ENCODE measurements around the gene AFF2. TPM values are rescaled to one million over a fixed set of nuclear protein-coding genes. Genes with fewer than 3 reads are reported as not detected.

AFF2 gene
- total RNA-seq, 1 experiment from 2014 or later, result 0.05 TPM

- Histone ChIP-seq H3K9ac (ENCODE audit: low read length) (no peak overlapping the region), H3K4me3 (replicated peaks in 1 of 2; ENCODE audit: low read depth in 1 of 2, low read length in 2 of 2) (no peak overlapping the region), H4K20me1 (ENCODE audit: insufficient read depth) (no peaks in the 10 kb centered on the region), H3K9me3 (ENCODE audit: control insufficient read depth in 1 of 2, insufficient read depth in 1 of 2, low read depth in 1 of 2, low read length in 2 of 2) (no peaks in the 10 kb centered on the region), H3K36me3 (ENCODE audit: control insufficient read depth in 1 of 2, insufficient read depth in 2 of 2, low read length in 2 of 2) (no peaks in the 10 kb centered on the region), H3K79me2 (ENCODE audit: insufficient read depth, low read length) (no peaks in the 10 kb centered on the region), H2AFZ (ENCODE audit: low read depth, low read length, poor library complexity, severe bottlenecking) (no peak overlapping the region), H3K9me2 (ENCODE audit: insufficient read depth) (no peaks in the 10 kb centered on the region), H3K4me2 (ENCODE audit: low read length) (no peak overlapping the region), H3K27ac (ENCODE audit: low read depth, low read length) (no peak overlapping the region), H3K27me3 (ENCODE audit: insufficient read depth, low read length) (no peaks in the 10 kb centered on the region), H3K4me1 (ENCODE audit: control insufficient read depth in 1 of 2, insufficient read depth in 2 of 2, low read length in 2 of 2) (no peaks in the 10 kb centered on the region)
- intact Hi-C loops (cut with micrococcal nuclease), result no loop called here
- ChIA-PET POLR2A (no interaction called here), RAD21 (ENCODE audit: low non-redundant PET in 1 of 2, low total read pairs in 2 of 2, uncharacterized antibody in 2 of 2, unreplicated experiment in 2 of 2) (no interaction called here), CTCF (no interaction called here)
- no peak for DNase-seq (ENCODE audit: low read depth, low spot score)
- no TSS peak for BruUV-seq (replicated peaks)
- TF ChIP-seq ELF1 (IDR thresholded peaks at IDR 0.05; ENCODE audit: borderline replicate concordance, low read depth) (no peak), EZH2phosphoT487 (IDR thresholded peaks at IDR 0.05; ENCODE audit: borderline replicate concordance) (no peak), EGR1 (IDR thresholded peaks at IDR 0.05; ENCODE audit: low read depth) (no peak), POLR2A (IDR thresholded peaks at IDR 0.05; ENCODE audit: borderline replicate concordance, extremely low read depth, insufficient read depth, insufficient read length) (no peak), CTCF (IDR thresholded peaks at IDR 0.05 in 2 of 3, conservative IDR thresholded peaks at IDR 0.05 in 1 of 3; ENCODE audit: borderline replicate concordance in 1 of 3, insufficient read depth in 1 of 3, low read depth in 2 of 3, low read length in 2 of 3) (no peak), RAD21 (IDR thresholded peaks at IDR 0.05; ENCODE audit: low read depth) (no peak), ZNF274 (IDR thresholded peaks at IDR 0.05; ENCODE audit: low read depth, low read length) (no peak), SP1 (IDR thresholded peaks at IDR 0.05; ENCODE audit: low read depth) (no peak), JUND (IDR thresholded peaks at IDR 0.05) (no peak)
- ATAC-seq, result no peak
These were observed 4.1 kb downstream of the AFF2 start for GRCh38 chrX:148504506-148504905.

- Histone ChIP-seq H3K36me3 (ENCODE audit: control insufficient read depth in 1 of 2, insufficient read depth in 2 of 2, low read length in 2 of 2) (no peaks in the 10 kb centered on the region), H3K9me2 (ENCODE audit: insufficient read depth) (no peaks in the 10 kb centered on the region), H3K9ac (ENCODE audit: low read length) (no peak overlapping the region), H3K4me1 (ENCODE audit: control insufficient read depth in 1 of 2, insufficient read depth in 2 of 2, low read length in 2 of 2) (no peaks in the 10 kb centered on the region), H3K4me2 (ENCODE audit: low read length) (no peak overlapping the region), H3K79me2 (ENCODE audit: insufficient read depth, low read length) (no peaks in the 10 kb centered on the region), H3K9me3 (ENCODE audit: control insufficient read depth in 1 of 2, insufficient read depth in 1 of 2, low read depth in 1 of 2, low read length in 2 of 2) (no peaks in the 10 kb centered on the region), H2AFZ (ENCODE audit: low read depth, low read length, poor library complexity, severe bottlenecking) (no peak overlapping the region), H3K4me3 (replicated peaks in 1 of 2; ENCODE audit: low read depth in 1 of 2, low read length in 2 of 2) (no peak overlapping the region), H4K20me1 (ENCODE audit: insufficient read depth) (no peaks in the 10 kb centered on the region), H3K27me3 (ENCODE audit: insufficient read depth, low read length) (no peaks in the 10 kb centered on the region), H3K27ac (ENCODE audit: low read depth, low read length) (no peak overlapping the region)
- BruUV-seq (replicated peaks), result no TSS peak
- intact Hi-C loops (cut with micrococcal nuclease), result no loop called here
- ChIA-PET CTCF (no interaction called here), RAD21 (ENCODE audit: low non-redundant PET in 1 of 2, low total read pairs in 2 of 2, uncharacterized antibody in 2 of 2, unreplicated experiment in 2 of 2) (no interaction called here), POLR2A (no interaction called here)
- no peak for TF ChIP-seq REST (IDR thresholded peaks at IDR 0.05; ENCODE audit: low read depth)
- no peak for TF ChIP-seq CTCF (IDR thresholded peaks at IDR 0.05 in 2 of 3, conservative IDR thresholded peaks at IDR 0.05 in 1 of 3; ENCODE audit: borderline replicate concordance in 1 of 3, insufficient read depth in 1 of 3, low read depth in 2 of 3, low read length in 2 of 3)
- no peak for TF ChIP-seq YY1 (IDR thresholded peaks at IDR 0.05; ENCODE audit: extremely low read depth, insufficient replicate concordance, low read depth, low read length)
- no peak for TF ChIP-seq ELF1 (IDR thresholded peaks at IDR 0.05; ENCODE audit: borderline replicate concordance, low read depth)
- TF ChIP-seq RAD21 (IDR thresholded peaks at IDR 0.05; ENCODE audit: low read depth), result no peak
- no peak for TF ChIP-seq SRF (IDR thresholded peaks at IDR 0.05; ENCODE audit: low read depth)
- TF ChIP-seq POLR2AphosphoS5 (IDR thresholded peaks at IDR 0.05; ENCODE audit: low read depth, low read length), result no peak
- ATAC-seq, result no peak
- no peak for DNase-seq (ENCODE audit: low read depth, low spot score)
These were observed 7.0 kb downstream of the AFF2 start for GRCh38 chrX:148507418-148507817.

All from HCT116 (cell line).